ENCODE data around the gene CEP104. TPM values are rescaled to one million over a fixed set of nuclear protein-coding genes. Genes with fewer than 3 reads are reported as not detected.
"Not testable (repeated sequence)": the region's sequence is repeated elsewhere in the genome, so short reads cannot be mapped to it uniquely, and the experiment has no call there.

Gene CEP104
- total and polyA plus RNA-seq, 2 donors, result 17.0 to 20.3 TPM

GRCh38 chr1:3804627-3804944, 52.4 kb downstream of the CEP104 start:
- H3K4me1 ChIP-seq (ENCODE audit: insufficient read depth); H3K27ac ChIP-seq (ENCODE audit: low read depth); H3K36me3 ChIP-seq (ENCODE audit: insufficient read depth); DNase-seq (ENCODE audit: extremely low spot score); H3K4me3 ChIP-seq (ENCODE audit: low read depth, low read length): not testable (repeated sequence)
- 40% methylated on average over 7 of the region's 7 CpGs for WGBS

- H3K27ac ChIP-seq (ENCODE audit: low read depth), result no peak overlapping the region
- 29% methylated on average over 19 of the region's 19 CpGs for WGBS
- H3K4me1 ChIP-seq (ENCODE audit: insufficient read depth), result no peaks in the 10 kb centered on the region
- no peak for DNase-seq (ENCODE audit: extremely low spot score)
- no peak overlapping the region for H3K4me3 ChIP-seq (ENCODE audit: low read depth, low read length)
- no peaks in the 10 kb centered on the region for H3K36me3 ChIP-seq (ENCODE audit: insufficient read depth)
These were observed 52.9 kb downstream of the CEP104 start for GRCh38 chr1:3803905-3804626.

- not testable (repeated sequence) for DNase-seq (ENCODE audit: extremely low spot score); H3K36me3 ChIP-seq (ENCODE audit: insufficient read depth); H3K27ac ChIP-seq (ENCODE audit: low read depth); H3K4me3 ChIP-seq (ENCODE audit: low read depth, low read length); H3K4me1 ChIP-seq (ENCODE audit: insufficient read depth)
- 82% methylated on average over 3 of the region's 3 CpGs for WGBS
These were observed 56.2 kb downstream of the CEP104 start for GRCh38 chr1:3800795-3801194.

DNA sequence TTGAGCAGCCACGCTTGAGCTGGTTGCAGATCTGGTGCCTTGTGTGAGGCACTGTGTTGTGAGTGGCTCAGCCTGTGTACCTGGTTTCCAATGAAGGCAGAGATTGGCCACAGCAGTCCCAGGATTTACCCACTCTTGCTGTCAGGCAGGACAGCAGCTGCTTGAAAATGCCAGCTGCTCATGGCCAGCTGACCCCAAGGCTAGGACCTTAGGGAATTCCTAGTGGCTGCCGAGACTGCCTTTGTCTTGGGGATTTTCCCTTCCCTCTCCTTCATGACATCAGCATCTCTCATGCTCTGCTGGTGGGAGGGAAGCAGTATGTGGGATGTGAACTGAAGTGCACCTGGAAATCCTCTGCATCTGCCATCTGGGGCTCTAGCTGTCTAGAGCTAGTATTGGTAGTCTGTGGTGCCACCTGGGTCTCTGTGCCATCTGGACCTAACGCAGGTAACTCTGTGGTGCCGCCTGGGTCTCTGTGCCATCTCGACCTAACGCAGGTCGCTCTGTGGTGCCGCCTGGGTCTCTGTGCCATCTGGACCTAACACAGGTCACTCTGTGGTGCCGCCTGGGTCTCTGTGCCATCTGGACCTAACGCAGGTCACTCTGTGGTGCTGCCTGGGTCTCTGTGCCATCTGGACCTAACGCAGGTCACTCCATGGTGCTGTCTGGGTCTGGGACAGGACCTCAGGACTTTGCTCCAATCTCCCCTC, 56.9 kb downstream of the CEP104 start:
- 87% methylated on average over 11 of the region's 11 CpGs for WGBS
- no peak overlapping the region for H3K27ac ChIP-seq (ENCODE audit: low read depth)
- no peak overlapping the region for H3K4me3 ChIP-seq (ENCODE audit: low read depth, low read length)
- DNase-seq (ENCODE audit: extremely low spot score), result no peak
- H3K4me1 ChIP-seq (ENCODE audit: insufficient read depth), result peaks cover 2% of the 10 kb centered on the region
- H3K36me3 ChIP-seq (ENCODE audit: insufficient read depth), result no peaks in the 10 kb centered on the region

- WGBS, result 1% methylated on average over 60 of the region's 60 CpGs
- Histone ChIP-seq H3K36me3 (ENCODE audit: insufficient read depth) (no peaks in the 10 kb centered on the region), H3K4me3 (ENCODE audit: low read depth, low read length) (peak within 1 kb of the TSS; percentile 99), H3K27ac (ENCODE audit: low read depth) (no peak within 1 kb of the TSS), H3K4me1 (ENCODE audit: insufficient read depth) (peaks cover 2% of the 10 kb centered on the region)
- peak; percentile 76 for DNase-seq (ENCODE audit: extremely low spot score)
These were observed 60.6 kb downstream of the CEP104 start, which contains the start of gene LRRC47 for GRCh38 chr1:3796215-3797061. Gene LRRC47 (minus strand): TSS chr1:3796498. CDS start chr1:3796476, 22 bp downstream.

DNA sequence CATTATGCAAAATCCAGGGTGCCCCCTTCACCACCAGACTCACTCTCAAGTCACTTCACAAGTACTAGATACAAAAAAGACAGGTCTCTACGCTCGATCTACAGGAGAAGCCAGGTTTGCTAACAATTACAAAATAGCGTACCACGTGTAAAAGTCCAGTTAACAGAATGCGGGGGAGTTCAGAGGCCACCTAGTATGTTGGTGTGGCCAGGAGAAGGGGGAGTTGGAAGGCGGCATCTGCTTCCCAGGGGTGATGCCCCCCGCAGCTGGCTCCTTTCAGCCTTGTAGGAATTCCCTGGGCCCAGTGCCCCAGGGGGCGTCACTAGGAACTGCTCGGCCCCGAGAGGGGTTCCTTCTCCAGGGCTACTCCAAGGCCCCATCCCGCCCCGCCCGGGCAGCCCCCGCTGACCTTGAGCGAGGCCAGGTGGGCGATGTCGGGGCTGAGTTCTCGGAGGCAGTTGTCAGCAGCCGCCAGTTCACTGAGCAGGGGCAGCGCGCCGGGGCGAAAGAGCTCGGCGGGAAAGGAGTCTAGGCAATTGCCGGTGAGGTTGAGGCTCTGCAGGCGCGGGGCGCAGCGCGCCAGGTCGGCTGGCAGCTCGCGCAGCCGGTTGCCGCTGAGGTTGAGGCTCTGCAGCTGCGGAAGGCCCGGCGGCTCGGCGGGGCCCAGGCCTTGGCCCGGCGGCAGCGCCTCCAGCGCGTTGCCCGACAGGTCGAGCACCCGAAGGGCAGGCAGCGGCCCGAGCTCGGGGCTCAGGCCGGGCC, 61.4 kb downstream of the CEP104 start:
- H3K36me3 ChIP-seq (ENCODE audit: insufficient read depth), result no peaks in the 10 kb centered on the region
- WGBS, result 3% methylated on average over 53 of the region's 53 CpGs

GRCh38 chr1:3790952-3791351, 66.1 kb downstream of the CEP104 start:
- no peak overlapping the region for H3K27ac ChIP-seq (ENCODE audit: low read depth)
- H3K4me3 ChIP-seq (ENCODE audit: low read depth, low read length), result no peak overlapping the region
- peaks cover 2% of the 10 kb centered on the region for H3K4me1 ChIP-seq (ENCODE audit: insufficient read depth)
- 80% methylated on average over 18 of the region's 18 CpGs for WGBS
- no peak for DNase-seq (ENCODE audit: extremely low spot score)
- H3K36me3 ChIP-seq (ENCODE audit: insufficient read depth), result no peaks in the 10 kb centered on the region

More for the DNA sequence above, 61.4 kb downstream of the CEP104 start:
- Histone ChIP-seq H3K4me1 (ENCODE audit: insufficient read depth) (peaks cover 2% of the 10 kb centered on the region), H3K27ac (ENCODE audit: low read depth) (no peak overlapping the region), H3K4me3 (ENCODE audit: low read depth, low read length) (peak overlapping the region; percentile 99)
- no peak for DNase-seq (ENCODE audit: extremely low spot score)

DNA sequence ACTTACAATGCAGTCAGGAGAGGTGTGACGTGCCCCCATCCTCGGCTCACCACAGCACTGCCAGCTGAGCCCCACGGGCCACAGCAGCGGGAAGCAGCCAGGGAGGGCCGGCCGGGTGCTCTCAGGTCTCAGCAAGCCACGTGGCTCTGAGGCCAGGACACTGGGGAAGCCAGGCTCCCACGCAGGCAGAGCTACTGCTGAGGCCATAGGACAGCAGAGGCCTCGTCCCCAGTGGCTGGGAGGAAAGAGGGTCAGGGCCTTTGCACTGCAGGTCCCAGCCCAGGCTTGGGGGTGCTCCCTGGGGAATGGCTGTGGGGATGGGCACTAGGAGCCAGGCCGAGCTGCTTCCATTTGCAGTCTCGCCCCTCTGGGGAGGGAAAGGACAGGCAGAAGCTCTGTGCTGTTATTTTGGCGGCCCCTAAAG, 66.5 kb downstream of the CEP104 start:
- Histone ChIP-seq H3K4me1 (ENCODE audit: insufficient read depth) (peaks cover 1% of the 10 kb centered on the region), H3K4me3 (ENCODE audit: low read depth, low read length) (no peak overlapping the region), H3K36me3 (ENCODE audit: insufficient read depth) (no peaks in the 10 kb centered on the region), H3K27ac (ENCODE audit: low read depth) (no peak overlapping the region)
- 74% methylated on average over 12 of the region's 12 CpGs for WGBS
- DNase-seq (ENCODE audit: extremely low spot score), result no peak

GRCh38 chr1:3789421-3790300, 67.3 kb downstream of the CEP104 start:
- WGBS, result 81% methylated on average over 34 of the region's 34 CpGs
- H3K4me3 ChIP-seq (ENCODE audit: low read depth, low read length), result no peak overlapping the region
- H3K4me1 ChIP-seq (ENCODE audit: insufficient read depth), result no peaks in the 10 kb centered on the region
- DNase-seq (ENCODE audit: extremely low spot score), result no peak
- H3K36me3 ChIP-seq (ENCODE audit: insufficient read depth), result peaks cover 4% of the 10 kb centered on the region
- H3K27ac ChIP-seq (ENCODE audit: low read depth), result no peak overlapping the region

GRCh38 chr1:3788756-3789420, 68.1 kb downstream of the CEP104 start:
- WGBS, result 86% methylated on average over 16 of the region's 16 CpGs
- no peak for DNase-seq (ENCODE audit: extremely low spot score)
- Histone ChIP-seq H3K27ac (ENCODE audit: low read depth) (no peak overlapping the region), H3K36me3 (ENCODE audit: insufficient read depth) (peaks cover 6% of the 10 kb centered on the region), H3K4me1 (ENCODE audit: insufficient read depth) (no peaks in the 10 kb centered on the region), H3K4me3 (ENCODE audit: low read depth, low read length) (no peak overlapping the region)

DNA sequence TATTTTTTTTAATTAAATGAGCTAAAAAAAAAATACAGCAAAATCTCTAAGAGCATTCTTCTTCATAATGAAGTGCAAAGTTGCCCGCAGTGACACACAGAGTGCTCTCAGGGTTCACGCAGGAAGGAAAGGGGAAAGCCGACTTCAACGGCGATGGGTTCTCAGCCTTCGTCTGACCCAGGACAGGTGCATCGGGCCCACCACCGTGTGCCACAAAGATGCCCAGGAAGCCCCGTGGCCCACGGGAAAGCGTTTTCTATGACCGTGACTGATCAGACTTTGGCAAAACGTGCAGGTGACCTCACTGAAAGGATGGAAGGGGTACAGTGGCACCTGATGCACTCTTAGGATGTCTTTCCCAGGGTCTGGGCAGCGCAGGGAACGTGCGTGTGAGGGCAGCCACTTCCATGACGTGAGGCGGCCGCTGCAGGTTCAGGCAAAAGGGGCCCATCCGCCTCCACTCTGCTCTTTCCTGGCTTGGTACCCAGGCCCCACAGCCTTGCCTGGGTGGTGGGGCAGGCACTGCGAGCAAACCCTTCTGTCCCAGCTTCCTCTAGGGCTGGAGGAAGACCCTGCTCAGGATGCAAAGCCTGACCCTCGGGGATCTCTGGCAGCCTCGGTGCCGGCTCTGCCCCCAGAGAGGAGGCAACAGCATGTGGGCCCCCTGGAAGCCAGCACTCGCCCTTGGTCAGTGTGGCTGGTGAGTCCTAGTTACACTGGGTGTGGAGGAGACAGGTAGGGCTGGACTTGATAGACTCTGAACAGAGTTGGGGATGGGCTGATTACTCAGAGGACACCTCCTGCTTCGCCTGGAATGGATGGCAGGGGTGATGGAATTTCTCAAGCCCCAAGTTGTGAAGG, 69.0 kb downstream of the CEP104 start:
- Histone ChIP-seq H3K36me3 (ENCODE audit: insufficient read depth) (peaks cover 7% of the 10 kb centered on the region), H3K27ac (ENCODE audit: low read depth) (no peak overlapping the region), H3K4me3 (ENCODE audit: low read depth, low read length) (no peak overlapping the region), H3K4me1 (ENCODE audit: insufficient read depth) (no peaks in the 10 kb centered on the region)
- WGBS, result 92% methylated on average over 26 of the region's 26 CpGs
- DNase-seq (ENCODE audit: extremely low spot score), result no peak

All from urinary bladder (tissue), 4 donors.